Activated CD8-positive, alpha-beta memory T cell treated with anti-CD3 and anti-CD28 coated beads for 1 hour (primary cell): ENCODE results near the gene FNDC3A.

ENCODE experiments used
- DNase-seq, 2 donors: peaks; one replicate each; pipeline ENCODE4 v3.0.0-alpha.2; 2020; ENCODE audit warnings: low read depth in 1 of 2; ENCODE audit errors: extremely low read depth in 1 of 2

FNDC3A gene

DNA sequence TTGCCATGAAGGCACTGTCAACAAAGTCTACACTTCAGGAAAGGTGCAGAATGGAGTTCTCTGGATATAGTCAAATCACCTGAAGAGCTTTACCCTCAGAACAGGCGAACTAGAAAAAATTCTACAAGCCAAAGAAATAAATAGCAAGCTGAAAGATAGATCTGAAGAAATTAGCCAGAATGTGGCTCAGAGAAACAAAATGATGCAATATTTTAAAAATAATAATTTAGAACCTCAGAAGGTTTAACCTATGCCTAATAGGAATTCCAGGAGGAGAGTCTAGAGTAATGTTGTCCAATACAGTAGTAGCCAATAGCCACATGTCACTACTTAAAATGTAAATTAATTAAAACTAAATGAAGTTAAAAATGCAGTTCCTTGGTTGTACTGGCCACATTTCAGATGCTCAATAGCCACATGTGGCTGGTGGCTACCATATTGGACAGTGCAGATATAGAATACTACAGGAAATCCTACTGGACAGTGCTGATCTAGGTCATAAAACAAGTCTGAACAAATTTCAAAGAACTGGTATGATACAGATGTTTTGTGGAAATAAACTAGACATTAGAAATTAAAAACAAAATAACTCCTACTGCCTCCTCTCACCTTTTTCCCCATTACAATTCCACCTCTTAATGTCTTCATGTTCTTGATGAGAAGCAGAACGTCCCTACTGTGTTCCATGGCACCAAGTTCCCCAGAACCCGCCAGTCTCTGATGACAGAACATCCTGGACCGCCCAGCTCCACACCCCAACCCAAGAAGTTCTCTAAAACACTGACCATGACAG lies 271.3 kb downstream of the FNDC3A start:
- no peak for DNase-seq

DNA sequence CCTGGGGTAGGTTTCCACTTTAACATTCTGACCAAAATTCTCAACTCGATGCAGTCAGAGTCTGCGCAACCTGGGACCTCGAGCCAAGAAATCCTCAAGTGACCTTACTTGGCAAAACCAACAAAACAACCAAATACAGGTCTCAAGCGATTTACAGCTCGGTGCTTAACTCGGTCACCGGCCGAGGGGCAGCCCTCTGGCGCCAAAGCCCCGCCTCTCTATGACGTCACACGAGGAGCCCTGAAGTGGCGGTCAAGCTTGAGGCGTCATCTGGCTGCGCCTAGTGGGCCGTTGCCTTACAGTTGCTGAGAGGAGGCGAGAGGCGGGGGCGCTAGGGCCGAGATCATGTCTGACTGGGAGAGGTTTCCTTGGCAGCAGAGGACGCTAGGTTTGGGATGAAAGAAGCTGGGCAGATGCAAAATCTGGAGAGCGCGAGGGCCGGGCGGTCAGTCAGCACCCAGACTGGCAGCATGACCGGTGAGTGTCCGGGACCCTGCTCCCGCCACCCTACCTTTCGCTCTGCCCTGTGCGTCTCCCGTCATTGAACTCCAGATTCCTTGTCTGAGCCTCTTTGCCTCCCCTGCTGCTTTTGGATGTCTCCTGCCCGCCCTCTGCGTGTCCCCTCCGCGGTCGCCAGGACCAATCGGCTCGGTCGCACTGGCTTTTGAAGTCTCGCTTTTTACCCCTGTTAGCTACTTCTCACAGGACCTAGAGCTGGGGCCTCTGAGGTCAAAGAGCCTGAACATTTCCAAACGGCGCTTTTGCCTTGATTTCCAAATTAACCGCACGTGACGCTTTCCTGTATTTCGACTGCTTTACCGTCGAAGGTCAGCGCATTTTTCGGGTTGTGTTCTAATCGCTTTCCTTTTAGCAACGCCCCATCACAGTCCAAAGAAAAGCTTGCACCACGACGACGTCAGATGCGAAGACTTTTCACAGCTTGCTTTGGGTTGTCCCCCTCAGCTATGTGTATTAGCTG lies 272.2 kb downstream of the FNDC3A start, which contains the start of gene CDADC1:
Gene CDADC1 (plus strand): TSS at position 283 of the 979 bp plus-strand sequence. CDS start 113 bp downstream, at position 396.
- peak; percentile 62 to 84 for DNase-seq

DNA sequence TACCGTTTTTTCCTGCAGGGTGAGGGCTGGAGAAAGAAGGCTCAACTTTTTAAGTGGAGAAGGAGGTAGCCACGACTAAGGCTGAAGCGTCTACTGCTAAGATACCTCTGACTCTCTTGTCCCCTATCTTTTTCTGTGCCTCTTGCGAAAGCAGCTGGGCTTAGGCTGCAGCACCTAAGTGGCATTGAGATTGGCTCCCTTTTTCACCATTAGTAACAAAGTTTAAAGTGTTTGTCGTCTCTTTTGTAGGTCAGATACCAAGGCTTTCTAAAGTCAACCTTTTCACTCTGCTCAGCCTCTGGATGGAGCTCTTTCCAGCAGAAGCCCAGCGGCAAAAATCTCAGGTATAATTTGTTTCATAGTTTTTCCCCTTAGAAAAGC lies 272.9 kb downstream of the FNDC3A start:
- DNase-seq: no peak

DNA sequence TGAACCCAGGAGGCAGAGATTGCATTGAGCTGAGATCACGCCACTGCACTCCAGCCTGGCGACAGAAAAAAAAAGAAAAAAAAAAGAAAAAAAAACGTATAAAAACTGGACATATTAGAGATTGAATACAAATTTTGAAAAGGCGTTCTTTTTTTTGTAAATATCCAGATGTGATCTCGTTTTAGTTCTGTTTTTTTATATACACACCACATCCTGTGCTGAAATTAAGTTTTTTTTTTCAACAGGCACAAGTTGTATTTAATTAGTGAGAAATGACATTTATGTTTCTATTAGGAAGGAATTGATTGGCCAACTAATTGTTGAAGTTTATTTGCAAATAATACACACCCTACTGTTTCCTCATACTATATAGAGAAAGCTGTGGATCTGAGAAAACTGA lies 275.6 kb downstream of the FNDC3A start:
- no peak for DNase-seq

DNA sequence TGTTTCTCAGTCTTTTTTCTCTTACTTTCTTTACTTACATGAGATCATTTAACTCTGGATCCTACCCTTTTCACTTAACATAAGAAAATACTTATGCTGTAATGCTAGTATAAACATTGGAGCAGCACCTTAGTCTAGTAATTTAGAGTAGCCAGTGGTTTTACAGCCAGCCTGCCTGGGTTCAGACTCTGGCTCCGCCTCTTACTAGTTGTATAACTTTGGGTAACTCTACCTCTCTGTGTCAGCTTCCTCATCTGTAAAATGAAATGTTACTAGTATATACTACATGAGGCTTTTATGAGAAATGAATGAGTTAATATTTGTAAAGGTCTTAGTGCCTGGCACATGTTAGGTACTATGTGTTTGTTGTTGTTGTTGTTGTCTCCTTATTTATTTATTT lies 277.6 kb downstream of the FNDC3A start:
- DNase-seq: no peak

DNA sequence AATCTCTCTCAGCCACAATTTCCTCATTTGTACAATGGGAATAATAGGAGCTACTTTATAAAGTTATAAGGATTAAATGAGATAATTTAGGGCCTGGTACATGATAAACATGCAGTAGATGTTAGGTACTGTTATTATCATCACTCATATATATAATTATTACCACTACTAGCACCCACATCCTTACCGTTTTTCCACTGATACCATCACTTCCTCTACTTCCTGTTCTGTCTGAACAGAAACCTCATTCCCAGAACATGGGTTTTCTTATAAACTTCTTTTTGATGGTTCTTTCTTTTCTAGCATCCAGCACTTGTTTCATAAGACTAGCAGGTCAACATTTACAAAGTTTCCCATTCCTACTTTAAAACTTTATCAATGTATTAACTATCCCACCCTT lies 278.3 kb downstream of the FNDC3A start:
- no peak for DNase-seq

DNA sequence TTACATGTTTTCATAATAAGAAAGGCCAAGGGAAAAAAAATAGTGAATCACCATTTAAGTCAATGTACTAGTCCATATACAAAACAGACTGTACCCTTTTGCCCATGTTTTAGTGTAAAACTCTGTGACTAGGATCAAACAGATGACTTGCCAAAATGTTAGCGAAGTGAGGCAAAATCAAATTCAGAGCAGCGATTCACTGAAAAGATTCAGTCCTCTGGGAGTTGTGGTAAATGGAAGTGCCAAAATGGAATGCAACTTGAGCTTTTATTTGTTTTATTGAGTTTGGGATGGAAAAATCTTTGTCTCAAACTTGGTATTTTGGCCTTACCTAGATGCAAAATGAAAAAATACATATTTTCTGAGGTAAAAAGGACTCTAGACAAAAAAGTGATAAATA lies 281.1 kb downstream of the FNDC3A start:
- DNase-seq: no peak

DNA sequence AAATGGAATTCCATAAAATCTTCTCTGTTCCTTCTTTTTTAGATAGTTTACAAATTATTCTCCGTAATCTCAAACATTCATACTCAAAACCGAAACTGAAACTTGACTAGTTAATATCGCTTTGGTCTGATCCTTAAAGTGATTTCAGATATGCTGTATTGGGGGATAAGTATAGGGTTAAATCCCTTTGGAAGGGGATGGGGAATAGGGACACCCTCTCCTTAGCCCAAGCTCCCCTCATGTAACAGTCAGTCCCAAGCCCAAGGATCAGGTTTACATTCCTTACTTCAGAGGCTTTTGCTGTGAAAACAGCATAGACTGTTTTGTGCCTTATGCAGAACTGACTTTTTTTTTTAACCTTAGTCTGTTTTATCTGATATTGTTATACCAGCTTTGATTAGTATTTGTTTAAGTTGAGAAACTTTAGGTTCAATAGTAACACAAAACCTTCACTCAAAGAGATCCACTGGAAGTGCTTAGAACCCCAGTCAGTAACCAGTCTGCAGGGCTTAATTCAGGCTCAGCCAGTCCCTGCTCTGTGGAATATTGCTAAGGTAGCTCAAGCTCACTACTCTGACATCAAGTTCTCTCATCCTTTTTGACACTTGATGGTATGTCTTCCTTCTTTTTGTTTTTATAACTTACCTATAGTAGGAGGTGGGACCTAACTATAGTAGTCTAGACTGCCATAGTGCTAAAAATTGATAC lies 282.5 kb downstream of the FNDC3A start:
- no peak for DNase-seq
